ENCODE data around the gene NFIC.
"Not testable (repeated sequence)": the region's sequence is repeated elsewhere in the genome, so short reads cannot be mapped to it uniquely, and the experiment has no call there.

The NFIC gene

GRCh38 chr19:3373971-3374368 is 7.6 kb downstream of the NFIC start:
- H3K27ac ChIP-seq (ENCODE audit: low read length) = no peak overlapping the region
- no peaks in the 10 kb centered on the region for H3K79me2 ChIP-seq (ENCODE audit: low read length)

GRCh38 chr19:3374369-3375112 is 8.2 kb downstream of the NFIC start:
- no peak overlapping the region for H2AFZ ChIP-seq (ENCODE audit: low read length)
- TF ChIP-seq EZH2 (optimal IDR thresholded peaks at IDR 0.05; ENCODE audit: low read depth, low read length) (no peak), CTCF (IDR thresholded peaks at IDR 0.05; ENCODE audit: low read length) (no peak), EZH2phosphoT487 (IDR thresholded peaks at IDR 0.05; ENCODE audit: low read length) (no peak)
- H3K27me3 ChIP-seq (replicated peaks; ENCODE audit: insufficient read depth, low read length) = peaks cover 95% of the 10 kb centered on the region
- no peak overlapping the region for H3K9ac ChIP-seq (ENCODE audit: low read length)
- H3K36me3 ChIP-seq (replicated peaks; ENCODE audit: insufficient read depth, low read length) = no peaks in the 10 kb centered on the region
- no peak overlapping the region for H3K27ac ChIP-seq (ENCODE audit: low read length)
- H4K20me1 ChIP-seq (ENCODE audit: insufficient read depth, low read length) = no peaks in the 10 kb centered on the region
- DNase-seq = no peak
- no peaks in the 10 kb centered on the region for H3K79me2 ChIP-seq (ENCODE audit: low read length)
- no peaks in the 10 kb centered on the region for H3K9me2 ChIP-seq (replicated peaks; ENCODE audit: insufficient read depth, low read length)
- no peak overlapping the region for H3K4me3 ChIP-seq (ENCODE audit: low read length)
- H3K4me2 ChIP-seq (ENCODE audit: low read depth, low read length) = no peak overlapping the region
- H3F3A ChIP-seq (ENCODE audit: insufficient read depth, low read length) = no peaks in the 10 kb centered on the region
- no peaks in the 10 kb centered on the region for H3K4me1 ChIP-seq (ENCODE audit: low read length)
- no peaks in the 10 kb centered on the region for H3K9me3 ChIP-seq (replicated peaks; ENCODE audit: insufficient read depth, low read length)

More at GRCh38 chr19:3373971-3374368, 7.6 kb downstream of the NFIC start:
- no peaks in the 10 kb centered on the region for H4K20me1 ChIP-seq (ENCODE audit: insufficient read depth, low read length)
- TF ChIP-seq EZH2phosphoT487 (IDR thresholded peaks at IDR 0.05; ENCODE audit: low read length) (no peak), EZH2 (optimal IDR thresholded peaks at IDR 0.05; ENCODE audit: low read depth, low read length) (no peak), CTCF (IDR thresholded peaks at IDR 0.05; ENCODE audit: low read length) (no peak)
- H3K4me3 ChIP-seq (ENCODE audit: low read length) = no peak overlapping the region
- H3K4me2 ChIP-seq (ENCODE audit: low read depth, low read length) = no peak overlapping the region
- no peak overlapping the region for H3K9ac ChIP-seq (ENCODE audit: low read length)
- H3K4me1 ChIP-seq (ENCODE audit: low read length) = no peaks in the 10 kb centered on the region
- no peaks in the 10 kb centered on the region for H3K9me3 ChIP-seq (replicated peaks; ENCODE audit: insufficient read depth, low read length)
- H3F3A ChIP-seq (ENCODE audit: insufficient read depth, low read length) = no peaks in the 10 kb centered on the region
- DNase-seq = no peak
- no peak overlapping the region for H2AFZ ChIP-seq (ENCODE audit: low read length)
- H3K36me3 ChIP-seq (replicated peaks; ENCODE audit: insufficient read depth, low read length) = no peaks in the 10 kb centered on the region
- H3K27me3 ChIP-seq (replicated peaks; ENCODE audit: insufficient read depth, low read length) = peaks cover 98% of the 10 kb centered on the region
- no peaks in the 10 kb centered on the region for H3K9me2 ChIP-seq (replicated peaks; ENCODE audit: insufficient read depth, low read length)

GRCh38 chr19:3375221-3376090 is 9.1 kb downstream of the NFIC start:
- no peak for DNase-seq
- Histone ChIP-seq H3K79me2 (ENCODE audit: low read length) (no peaks in the 10 kb centered on the region), H3F3A (ENCODE audit: insufficient read depth, low read length) (no peaks in the 10 kb centered on the region), H3K9me2 (replicated peaks; ENCODE audit: insufficient read depth, low read length) (no peaks in the 10 kb centered on the region), H2AFZ (ENCODE audit: low read length) (no peak overlapping the region), H3K4me3 (ENCODE audit: low read length) (no peak overlapping the region), H3K9me3 (replicated peaks; ENCODE audit: insufficient read depth, low read length) (no peaks in the 10 kb centered on the region), H3K27ac (ENCODE audit: low read length) (no peak overlapping the region), H3K4me2 (ENCODE audit: low read depth, low read length) (no peak overlapping the region), H3K4me1 (ENCODE audit: low read length) (no peaks in the 10 kb centered on the region), H3K9ac (ENCODE audit: low read length) (no peak overlapping the region), H3K36me3 (replicated peaks; ENCODE audit: insufficient read depth, low read length) (no peaks in the 10 kb centered on the region), H3K27me3 (replicated peaks; ENCODE audit: insufficient read depth, low read length) (peaks cover 92% of the 10 kb centered on the region), H4K20me1 (ENCODE audit: insufficient read depth, low read length) (no peaks in the 10 kb centered on the region)
- TF ChIP-seq EZH2 (optimal IDR thresholded peaks at IDR 0.05; ENCODE audit: low read depth, low read length) (no peak), EZH2phosphoT487 (IDR thresholded peaks at IDR 0.05; ENCODE audit: low read length) (no peak), CTCF (IDR thresholded peaks at IDR 0.05; ENCODE audit: low read length) (no peak)

- H3K4me2 ChIP-seq (ENCODE audit: low read depth, low read length); H3K9ac ChIP-seq (ENCODE audit: low read length); H3F3A ChIP-seq (ENCODE audit: insufficient read depth, low read length); H3K4me3 ChIP-seq (ENCODE audit: low read length); H3K79me2 ChIP-seq (ENCODE audit: low read length); H2AFZ ChIP-seq (ENCODE audit: low read length); H3K36me3 ChIP-seq (replicated peaks; ENCODE audit: insufficient read depth, low read length); H4K20me1 ChIP-seq (ENCODE audit: insufficient read depth, low read length); H3K9me2 ChIP-seq (replicated peaks; ENCODE audit: insufficient read depth, low read length); DNase-seq; H3K4me1 ChIP-seq (ENCODE audit: low read length); H3K27ac ChIP-seq (ENCODE audit: low read length); H3K9me3 ChIP-seq (replicated peaks; ENCODE audit: insufficient read depth, low read length): not testable (repeated sequence)
- H3K27me3 ChIP-seq (replicated peaks; ENCODE audit: insufficient read depth, low read length) = peaks cover 92% of the 10 kb centered on the region
These were observed 9.7 kb downstream of the NFIC start for GRCh38 chr19:3376091-3376455.

All from MM.1S (cell line).